SK-N-SH (cell line): ENCODE measurements around the gene CENPN.

Experiments
- CTCF ChIP-seq: fragments of 200-600 bp; sonication (generic); IDR thresholded peaks from 2 replicates; pipeline ENCODE4 v1.6.1; 2017; ENCODE audit warnings: antibody characterized with exemption, mild to moderate bottlenecking, moderate library complexity
- EP300 ChIP-seq, 2 experiments: IDR thresholded peaks; 2 replicates each; pipeline versions ENCODE4 v1.4.0 to v1.6.1; 2012; ENCODE audit warnings: borderline replicate concordance in 1 of 2, low read depth in 1 of 2, low read length in 1 of 2
- GABPA ChIP-seq: IDR thresholded peaks from 2 replicates; pipeline ENCODE4 v1.4.0; 2012; ENCODE audit warnings: low read depth, mild to moderate bottlenecking
- MXI1 ChIP-seq: IDR thresholded peaks from 2 replicates; pipeline ENCODE4 v1.6.1; 2012; ENCODE audit warnings: mild to moderate bottlenecking, low read depth, low read length, improper control_type of control experiment
- POLR2AphosphoS5 ChIP-seq: IDR thresholded peaks from 2 replicates; pipeline ENCODE4 v1.6.1; 2012; ENCODE audit warnings: low read depth, low read length
- REST ChIP-seq: IDR thresholded peaks from 2 replicates; pipeline ENCODE4 v1.6.1; 2012; ENCODE audit warnings: mild to moderate bottlenecking, low read depth, low read length, moderate library complexity
- RFX5 ChIP-seq: IDR thresholded peaks from 2 replicates; pipeline ENCODE4 v1.6.1; 2012; ENCODE audit warnings: mild to moderate bottlenecking, improper control_type of control experiment, low read length
- SIN3A ChIP-seq: IDR thresholded peaks from 2 replicates; pipeline ENCODE4 v1.6.1; 2012; ENCODE audit warnings: low read depth, mild to moderate bottlenecking, low read length, moderate library complexity, borderline replicate concordance
- SMC3 ChIP-seq: IDR thresholded peaks from 2 replicates; pipeline ENCODE4 v1.6.1; 2012; ENCODE audit warnings: low read depth, low read length, improper control_type of control experiment
- TAF1 ChIP-seq: IDR thresholded peaks from 2 replicates; pipeline ENCODE4 v1.6.1; 2012; ENCODE audit warnings: low read depth, mild to moderate bottlenecking, low read length, moderate library complexity, borderline replicate concordance
- TEAD4 ChIP-seq: IDR thresholded peaks from 2 replicates; pipeline ENCODE4 v1.4.0; 2012; ENCODE audit warnings: mild to moderate bottlenecking, borderline replicate concordance; ENCODE audit not compliant: insufficient read depth

DNA sequence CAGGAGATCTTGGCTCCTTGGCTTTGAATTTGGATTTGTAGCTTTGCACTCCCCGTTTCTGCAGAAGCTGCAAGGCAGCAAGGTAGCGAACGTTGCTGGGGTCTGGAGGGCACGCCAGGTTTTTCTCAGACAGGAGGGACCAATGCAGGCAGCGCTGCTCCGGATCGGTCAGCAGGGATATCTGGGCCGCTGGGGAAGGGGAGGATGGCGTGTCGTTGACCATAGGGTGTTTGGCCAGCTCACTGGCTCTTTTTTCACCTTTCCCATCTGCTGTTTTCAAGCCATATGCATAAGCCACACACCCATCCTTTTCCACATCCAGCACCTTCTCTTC is 54.3 kb downstream of the CENPN start:
- TF ChIP-seq RFX5 (no peak), SIN3A (no peak), REST (no peak), EP300 (IDR thresholded peaks at IDR 0.05; ENCODE audit: borderline replicate concordance in 1 of 2, low read depth in 1 of 2, low read length in 1 of 2) (no peak), CTCF (no peak), SMC3 (no peak), MXI1 (no peak), GABPA (no peak), TAF1 (no peak), TEAD4 (no peak), POLR2AphosphoS5 (no peak)
